ENCODE results near the gene MTAP. TPM values are rescaled to one million over a fixed set of nuclear protein-coding genes. Genes with fewer than 3 reads are reported as not detected.
A peak's percentile ranks its signal among the peaks of the same experiment; 100 is the strongest.

Gene MTAP
- polyA plus RNA-seq, 5 donors: 26.0 to 44.0 (median 37.4) TPM

DNA sequence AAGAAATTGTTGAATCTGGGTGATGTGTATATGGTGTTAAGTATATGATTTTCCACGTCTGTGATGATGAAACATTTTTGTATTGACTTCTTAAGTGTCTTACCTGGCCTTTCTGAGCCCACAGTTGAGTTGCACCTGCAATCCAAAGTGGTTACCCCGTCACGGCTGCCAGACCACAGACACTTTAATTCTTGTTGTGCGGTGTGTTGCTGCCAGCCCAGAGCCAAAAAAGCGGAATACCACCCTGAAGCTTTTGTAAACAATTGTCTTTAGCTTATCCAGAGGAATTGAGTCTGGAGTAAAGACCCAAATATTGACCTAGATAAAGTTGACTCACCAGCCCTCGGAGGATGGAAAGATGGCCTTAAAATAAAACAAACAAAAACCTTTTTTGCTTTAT is 35.1 kb downstream of the MTAP start:
- DNase-seq: no peak

DNA sequence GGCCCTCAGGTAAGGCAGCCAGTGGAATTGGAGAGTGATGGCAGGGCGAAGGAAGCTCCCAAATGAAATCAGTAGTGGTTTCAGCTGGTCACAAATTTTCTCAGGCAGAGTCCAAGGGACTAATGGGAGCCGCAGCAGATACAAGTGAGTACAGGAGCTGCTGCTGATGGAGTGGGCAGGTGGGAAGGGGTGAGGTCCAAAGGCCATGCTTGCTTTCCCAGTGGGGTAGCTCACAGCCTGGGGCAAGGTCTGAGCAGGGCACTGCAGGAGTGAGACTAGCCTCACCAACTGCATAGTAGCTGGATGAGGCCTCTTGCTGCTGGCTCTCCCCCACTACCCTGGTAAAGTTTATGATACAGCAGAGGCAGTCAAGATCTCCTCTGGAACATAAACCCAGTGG is 38.2 kb downstream of the MTAP start:
- no peak for DNase-seq

DNA sequence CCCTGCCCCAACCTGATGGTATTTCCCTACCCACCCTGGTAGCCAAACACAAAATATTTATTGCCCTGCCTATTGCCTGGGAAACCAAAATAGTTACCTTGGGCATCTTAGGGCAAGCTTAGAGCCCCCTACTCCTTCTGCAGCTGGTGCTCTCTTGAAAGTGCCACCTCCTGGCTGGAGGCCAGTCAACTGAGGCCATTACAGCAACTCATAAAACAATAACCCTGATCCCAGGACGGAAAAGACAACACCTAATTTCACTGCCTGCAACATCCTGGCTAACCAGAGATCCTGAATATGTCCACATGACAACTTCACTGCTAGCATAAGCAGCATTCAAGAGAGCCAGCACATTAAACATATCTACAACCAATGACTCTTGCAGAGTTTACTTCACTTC is 38.7 kb downstream of the MTAP start:
- no peak for DNase-seq

DNA sequence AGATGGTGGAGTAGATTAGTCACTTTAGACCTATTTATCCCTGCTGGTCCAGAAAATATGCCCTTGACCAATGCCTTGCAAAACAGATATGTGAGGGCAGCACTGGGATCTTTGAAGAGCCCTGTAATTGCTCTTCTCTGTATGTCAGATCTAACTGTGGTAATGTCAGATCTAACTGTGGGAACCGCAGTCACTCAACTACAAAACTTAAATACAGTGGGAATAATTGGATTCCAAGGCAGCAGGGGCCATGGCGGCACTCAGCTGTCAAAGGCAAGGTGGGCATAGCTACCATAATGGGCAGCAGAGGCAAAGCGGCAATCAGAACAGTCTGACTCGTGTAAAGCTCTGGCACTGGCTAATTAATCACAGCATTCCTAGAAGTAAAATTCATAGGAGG is 46.2 kb downstream of the MTAP start:
- DNase-seq: no peak

DNA sequence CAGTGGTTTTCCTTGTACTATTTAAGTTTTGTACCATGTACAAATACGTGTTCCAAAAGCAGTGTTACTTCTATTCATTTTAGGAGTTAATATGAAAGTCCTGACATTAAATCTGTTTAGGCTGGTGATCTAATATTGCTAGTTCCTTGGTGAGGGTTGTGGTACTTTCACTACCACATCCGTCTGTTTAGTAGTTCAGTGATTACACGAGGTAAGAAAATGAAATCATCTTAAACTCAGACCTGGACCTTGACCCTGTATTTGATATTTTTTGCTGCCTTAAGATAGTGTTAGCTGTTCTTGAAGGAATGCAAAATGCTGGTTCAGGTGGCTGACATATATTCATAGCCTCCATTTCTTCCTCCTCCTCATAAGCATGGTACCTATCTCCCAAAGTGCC is 50.3 kb downstream of the MTAP start:
- DNase-seq: no peak

DNA sequence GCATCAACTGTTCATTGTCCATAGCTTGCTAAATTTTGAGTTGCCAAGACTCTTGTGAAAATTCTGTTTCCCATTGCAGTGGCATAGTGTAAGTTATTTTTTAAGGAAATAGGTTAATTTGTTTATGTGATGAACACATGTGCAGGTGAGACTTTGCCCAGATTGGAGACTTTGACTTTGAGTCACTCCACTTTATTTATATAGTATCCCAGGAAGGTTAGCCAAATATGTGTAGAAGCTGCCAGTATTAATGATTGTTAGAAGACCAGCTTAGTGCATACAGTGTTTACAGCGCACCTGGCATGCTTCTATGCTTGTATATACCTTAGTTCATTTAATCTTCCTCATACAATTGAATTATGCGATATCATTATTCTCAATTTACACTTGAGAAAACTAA is 51.0 kb downstream of the MTAP start:
- no peak for DNase-seq

DNA sequence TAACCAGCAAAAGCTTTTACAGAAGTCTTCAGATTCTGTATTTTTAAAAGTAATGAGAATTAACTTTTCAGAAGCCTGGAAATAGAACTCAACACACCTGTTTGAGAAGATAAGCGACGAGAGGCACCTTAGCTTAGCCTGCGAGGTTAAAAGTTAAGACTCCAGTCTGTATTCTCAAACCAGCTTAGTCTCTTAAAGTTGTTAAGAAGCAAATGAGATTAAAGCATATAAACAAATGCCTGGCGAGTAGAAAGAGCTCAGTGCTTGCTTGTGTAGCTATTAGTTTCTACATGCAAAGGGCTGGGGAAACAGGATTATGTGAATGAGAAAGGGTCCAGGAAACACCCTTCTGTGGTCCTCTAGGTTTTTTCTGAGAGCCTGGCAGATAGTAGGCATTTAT is 51.7 kb downstream of the MTAP start:
- DNase-seq: no peak

DNA sequence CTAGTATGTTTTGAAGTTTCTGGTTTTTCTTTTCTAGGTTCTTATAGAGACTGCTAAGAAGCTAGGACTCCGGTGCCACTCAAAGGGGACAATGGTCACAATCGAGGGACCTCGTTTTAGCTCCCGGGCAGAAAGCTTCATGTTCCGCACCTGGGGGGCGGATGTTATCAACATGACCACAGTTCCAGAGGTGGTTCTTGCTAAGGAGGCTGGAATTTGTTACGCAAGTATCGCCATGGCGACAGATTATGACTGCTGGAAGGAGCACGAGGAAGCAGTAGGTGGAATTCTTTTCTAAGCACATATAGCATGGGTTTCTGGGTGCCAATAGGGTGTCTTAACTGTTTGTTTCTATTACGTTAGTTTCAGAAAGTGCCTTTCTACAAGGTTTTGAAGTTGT is 52.2 kb downstream of the MTAP start:
- DNase-seq: peak; percentile 8 to 11

DNA sequence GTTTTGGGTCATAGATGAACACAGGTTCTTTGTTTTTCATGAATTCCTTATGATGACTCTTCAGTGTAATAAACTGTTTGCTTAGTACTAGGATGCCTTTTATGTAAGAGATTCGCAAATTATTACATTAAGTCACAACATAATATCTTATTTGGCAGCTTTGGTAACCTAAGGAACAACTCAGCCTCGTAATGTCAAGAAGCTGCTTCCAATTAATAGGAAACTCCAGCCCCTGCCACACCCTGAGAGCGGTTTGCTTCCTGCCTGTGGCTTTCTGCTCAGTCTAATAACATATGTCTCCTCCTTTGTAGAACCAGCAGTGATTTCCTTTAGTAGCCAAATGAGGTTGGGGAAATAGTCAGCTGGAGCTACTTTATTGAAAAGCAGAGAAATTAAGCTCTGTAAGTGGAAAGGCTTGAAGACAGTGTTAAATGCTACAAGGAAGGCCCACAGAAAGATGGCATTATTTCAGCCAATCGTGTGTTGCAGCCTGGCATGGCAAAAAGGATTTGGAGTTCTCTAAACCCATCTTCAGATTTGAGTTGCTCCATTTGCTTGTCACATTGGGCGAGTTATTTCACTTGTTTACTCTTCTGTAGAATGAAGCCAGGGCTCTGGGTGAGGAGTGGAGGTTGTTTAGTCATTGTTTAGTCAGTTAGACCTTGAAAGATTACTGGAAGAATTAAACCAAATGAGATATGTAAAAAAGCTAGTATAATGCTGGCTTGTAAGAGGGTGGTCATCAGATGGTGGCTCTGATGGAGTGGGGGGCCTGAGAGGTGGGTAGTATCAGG is 54.1 kb downstream of the MTAP start:
- DNase-seq: no peak

DNA sequence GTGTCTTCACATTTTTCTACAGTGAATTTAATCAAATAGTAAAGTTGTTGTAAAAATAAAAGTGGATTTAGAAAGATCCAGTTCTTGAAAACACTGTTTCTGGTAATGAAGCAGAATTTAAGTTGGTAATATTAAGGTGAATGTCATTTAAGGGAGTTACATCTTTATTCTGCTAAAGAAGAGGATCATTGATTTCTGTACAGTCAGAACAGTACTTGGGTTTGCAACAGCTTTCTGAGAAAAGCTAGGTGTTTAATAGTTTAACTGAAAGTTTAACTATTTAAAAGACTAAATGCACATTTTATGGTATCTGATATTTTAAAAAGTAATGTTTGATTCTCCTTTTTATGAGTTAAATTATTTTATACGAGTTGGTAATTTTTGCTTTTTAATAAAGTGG is 60.4 kb downstream of the MTAP start:
- DNase-seq: no peak

DNA sequence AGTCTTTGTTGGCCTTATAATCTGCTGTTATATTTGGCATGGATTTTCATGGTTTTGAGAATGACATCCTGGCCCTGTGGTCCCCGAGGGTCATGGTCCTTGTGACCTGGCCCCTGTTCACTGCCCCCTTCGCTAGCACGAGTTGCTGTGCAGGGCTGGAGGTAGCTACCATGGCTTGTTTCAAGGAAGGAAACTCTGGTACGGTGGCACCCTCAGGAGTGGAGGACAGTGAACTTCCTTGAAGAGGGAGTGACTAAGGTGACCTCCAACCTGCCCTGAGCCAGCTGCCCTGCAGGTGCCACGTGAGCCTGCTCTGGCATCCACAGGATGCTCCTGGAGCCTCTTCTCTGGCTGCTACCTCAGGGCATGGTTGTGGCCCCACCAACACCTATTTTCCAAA is 62.1 kb downstream of the MTAP start:
- no peak for DNase-seq

DNA sequence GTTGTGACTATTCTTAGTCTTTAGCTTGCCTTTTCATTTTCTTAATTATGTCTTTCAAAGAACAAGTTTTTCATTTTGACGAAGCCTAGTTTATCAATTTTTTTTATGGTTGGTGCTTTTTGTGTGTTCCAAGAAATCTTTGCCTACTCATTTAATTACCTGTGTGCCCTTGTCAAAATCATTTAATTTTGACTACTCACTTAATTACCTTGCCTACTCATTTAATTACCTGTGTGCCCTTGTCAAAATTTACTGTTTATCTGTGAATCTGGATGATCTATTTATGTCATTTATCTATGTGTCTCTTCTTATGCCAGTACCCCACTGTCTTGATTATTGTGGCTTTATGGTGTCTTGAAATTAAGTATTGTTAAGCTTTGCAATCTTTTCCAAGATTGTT is 63.9 kb downstream of the MTAP start:
- no peak for DNase-seq

DNA sequence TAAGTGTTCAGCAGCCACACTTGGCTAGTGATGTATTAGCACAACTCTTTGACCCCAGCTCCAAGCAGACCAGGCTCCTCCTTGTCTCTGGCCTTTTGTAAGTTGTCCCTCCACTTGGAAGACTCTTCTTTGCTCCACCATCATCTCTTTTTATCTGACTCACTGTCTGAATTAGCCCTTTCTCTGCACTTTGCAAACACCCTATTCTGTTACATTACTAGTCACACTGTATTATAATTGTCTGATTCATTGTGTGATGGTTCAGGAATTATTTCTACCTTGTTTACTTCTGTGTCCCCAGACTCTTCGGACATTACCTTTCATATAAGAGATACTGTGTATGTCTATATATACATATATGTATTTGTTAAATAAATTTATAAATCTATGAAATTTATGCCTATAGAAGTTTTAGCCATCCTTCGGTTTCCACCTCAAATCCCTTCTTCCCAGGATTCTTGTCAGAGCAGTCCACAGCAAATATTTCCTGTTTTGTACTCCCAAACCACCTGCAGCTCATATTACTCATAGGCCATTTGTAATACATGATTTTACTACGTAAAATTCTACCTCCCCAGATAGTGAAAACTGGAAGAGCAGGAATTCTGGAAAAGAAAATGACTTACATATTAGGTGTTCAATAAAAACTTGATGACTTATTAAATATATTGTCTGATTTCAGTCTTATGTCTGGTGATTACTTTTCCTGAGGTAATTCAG is 69.0 kb downstream of the MTAP start:
- no peak for DNase-seq

DNA sequence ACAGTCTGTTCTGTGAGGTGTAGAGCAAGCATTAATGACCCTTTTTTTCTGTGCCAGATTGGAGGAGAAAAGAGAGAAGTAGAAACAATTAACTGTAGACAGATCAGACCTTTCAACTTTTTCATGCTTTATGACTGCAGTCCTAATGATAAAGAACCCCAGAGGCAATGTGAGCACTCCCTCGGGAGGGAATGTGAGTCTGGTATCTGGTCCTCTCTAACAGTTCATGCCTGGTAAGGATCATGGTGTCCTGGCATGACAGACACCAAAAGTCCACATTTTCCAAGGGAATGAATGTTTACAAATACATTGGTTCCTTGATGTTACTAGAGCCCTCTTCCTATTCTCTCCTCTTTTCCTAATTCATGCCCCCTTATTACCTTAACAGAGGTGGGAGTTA is 70.3 kb downstream of the MTAP start:
- no peak for DNase-seq

DNA sequence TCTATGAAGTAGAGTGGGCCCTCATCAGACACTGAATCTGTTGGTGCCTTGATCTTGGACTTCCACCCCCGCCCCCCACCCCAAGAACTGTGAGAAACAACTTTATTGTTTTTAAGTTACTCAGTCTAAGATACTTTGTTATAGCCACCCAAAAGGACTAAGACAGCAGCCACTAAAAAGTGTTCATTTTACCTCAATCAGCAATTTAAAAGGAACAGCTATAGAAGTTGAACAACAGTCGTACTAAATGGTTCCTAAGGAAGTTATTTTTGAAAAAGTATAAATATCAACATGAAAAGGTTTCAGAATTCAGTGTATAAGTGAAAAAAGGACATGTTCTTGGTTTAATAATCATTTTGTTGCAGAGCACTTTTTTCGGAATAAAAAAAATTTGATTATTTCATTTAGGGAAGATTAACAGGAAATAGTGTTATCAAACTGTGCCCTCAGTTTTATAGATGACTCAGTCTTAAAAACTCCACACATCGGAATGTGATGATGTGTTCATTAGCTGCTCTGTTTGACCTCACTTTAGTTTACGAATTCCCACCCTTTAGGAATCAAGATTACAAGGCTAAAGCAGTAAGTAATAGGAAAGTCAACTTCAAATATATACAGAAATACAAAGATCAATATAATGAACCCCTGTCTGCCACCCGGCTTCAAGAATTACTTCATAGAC is 71.2 kb downstream of the MTAP start:
- no peak for DNase-seq

DNA sequence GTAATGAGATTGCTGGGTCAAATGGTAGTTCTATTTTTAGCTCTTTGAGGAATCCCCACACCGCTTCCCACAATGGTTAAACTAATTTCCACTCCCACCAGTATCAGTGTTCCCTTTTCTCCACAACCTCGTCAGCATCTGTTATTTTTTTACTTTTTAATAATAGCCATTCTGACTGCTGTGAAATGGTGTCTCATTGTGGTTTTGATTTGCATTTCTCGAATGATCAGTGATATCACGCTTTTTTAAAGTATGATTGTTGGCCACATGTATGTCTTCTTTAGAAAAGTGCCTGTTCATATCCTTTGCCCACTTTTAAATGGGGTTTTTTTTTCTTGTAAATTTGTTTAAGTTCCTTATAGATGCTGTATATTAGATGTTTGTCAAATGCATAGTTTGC is 73.5 kb downstream of the MTAP start:
- DNase-seq: no peak

DNA sequence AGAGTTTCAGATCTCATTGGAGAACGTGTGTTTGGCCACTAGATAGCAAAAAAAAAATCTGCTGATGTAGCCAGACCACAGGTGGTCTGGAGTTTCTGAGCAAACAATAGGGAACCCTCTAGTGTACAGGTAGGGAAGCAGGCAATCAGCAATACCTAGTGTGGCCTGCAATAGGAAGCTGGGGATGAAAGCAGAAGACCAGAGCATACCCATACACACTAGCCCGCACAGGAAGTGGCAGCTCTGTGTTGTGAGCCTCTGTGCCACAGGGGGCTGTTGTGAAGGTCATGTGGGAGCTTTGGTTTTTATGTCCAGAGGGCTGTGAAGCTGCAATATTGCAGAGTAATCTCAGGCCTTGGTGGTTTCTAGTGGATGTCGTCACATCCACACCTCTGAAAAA is 81.2 kb downstream of the MTAP start:
- no peak for DNase-seq

DNA sequence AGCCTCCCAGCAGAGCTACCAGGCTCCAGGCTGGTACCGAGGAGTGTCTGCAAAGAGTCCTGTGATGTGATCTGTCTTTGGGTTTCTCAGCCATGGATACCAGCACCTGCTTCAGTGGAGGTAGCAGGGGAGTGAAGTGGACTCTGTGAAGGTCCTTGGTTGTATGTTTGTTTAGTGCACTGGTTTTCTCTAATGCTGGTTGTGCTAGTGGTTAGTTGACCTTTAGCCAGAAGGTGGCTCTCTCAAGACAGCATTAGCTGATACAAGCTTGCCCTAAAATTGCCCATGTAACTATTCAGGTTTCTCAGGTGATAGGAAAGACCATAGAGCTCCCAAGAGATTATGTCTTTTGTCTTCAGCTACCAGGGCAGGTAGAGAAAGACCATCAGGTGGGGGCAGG is 87.2 kb downstream of the MTAP start:
- no peak for DNase-seq

DNA sequence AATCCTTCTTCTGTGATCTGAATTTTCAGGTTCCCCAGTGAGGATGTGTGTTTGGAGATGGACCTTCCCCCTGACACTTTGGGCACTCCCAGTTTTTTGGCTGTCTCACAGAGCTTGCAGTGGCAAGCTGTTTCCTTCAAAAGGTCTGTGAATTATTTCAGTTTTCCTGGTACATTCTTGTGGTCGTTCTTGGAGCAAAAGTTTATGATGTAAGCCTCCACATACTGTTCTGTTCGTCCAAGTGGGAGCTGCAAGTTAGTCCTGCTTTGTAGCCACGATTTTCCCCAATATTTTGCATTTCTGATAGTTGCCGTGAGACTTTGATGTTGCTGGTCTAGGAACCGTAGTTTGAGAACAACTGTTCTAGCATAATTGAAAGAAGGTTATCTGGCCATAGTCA is 88.3 kb downstream of the MTAP start:
- DNase-seq: no peak

DNA sequence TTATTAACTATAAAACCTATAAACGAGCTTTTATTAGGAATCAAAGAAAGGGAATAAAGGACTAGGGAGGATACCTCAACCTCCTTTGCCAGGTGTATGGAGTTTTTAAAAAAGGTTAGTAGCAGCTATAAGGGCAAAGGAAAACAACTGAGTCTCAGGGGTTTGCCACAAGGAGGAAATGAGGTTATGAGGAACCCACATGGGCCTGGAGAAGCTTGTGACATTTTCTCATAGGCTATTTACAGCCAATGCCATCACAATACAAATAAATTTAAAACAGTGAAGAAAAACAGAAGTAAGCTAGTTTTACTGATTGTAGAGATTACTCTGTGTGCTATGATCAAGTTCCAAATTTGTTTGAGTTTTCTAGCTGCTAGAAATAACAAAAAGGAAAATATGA is 99.1 kb downstream of the MTAP start:
- no peak for DNase-seq

DNA sequence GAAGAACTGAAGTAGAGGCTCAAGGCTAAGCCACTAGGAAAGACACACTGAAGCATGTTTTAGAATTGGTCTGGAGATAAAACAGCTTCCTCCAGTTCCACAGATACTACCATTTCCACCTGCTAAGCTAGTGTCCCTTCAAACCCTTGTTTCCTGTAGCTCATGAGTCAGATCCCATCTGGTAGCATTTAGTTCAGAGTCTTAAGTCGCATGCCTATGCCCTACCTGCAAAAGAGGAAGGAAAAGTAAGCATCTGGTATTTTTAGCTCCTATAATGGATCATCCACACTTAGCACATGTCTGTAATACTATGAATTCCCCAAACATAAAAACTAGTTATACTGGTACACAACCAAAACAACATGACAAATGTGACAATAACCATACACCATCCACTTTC is 99.7 kb downstream of the MTAP start:
- no peak for DNase-seq

DNA sequence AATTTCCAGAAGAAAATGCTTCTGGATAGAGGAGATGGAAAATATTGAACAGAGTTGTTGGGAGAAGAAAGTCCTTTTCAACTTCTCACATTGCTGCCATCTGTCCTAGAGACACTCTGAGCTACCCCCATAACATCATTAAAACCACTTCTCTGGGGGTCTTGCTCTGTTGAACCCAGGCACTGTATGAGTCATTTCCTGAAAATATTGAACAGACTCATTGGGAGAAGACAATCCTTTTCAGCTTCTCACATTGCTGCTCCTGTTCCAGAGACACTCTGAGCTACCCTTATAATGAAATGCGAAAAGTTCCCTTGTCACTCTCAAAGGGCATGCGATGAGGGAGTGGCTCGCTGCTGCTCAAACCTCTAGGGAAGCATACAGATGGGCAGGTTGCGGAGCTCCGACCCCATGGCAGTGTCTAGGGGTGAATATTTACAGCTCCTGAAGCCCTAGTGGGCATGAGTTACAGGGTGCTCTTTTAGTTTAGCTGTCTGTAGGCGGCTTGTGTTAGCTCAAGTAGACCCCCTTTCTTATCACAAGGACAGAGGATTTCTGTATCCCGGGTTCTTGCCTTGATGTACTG is 101.0 kb downstream of the MTAP start:
- DNase-seq: no peak

DNA sequence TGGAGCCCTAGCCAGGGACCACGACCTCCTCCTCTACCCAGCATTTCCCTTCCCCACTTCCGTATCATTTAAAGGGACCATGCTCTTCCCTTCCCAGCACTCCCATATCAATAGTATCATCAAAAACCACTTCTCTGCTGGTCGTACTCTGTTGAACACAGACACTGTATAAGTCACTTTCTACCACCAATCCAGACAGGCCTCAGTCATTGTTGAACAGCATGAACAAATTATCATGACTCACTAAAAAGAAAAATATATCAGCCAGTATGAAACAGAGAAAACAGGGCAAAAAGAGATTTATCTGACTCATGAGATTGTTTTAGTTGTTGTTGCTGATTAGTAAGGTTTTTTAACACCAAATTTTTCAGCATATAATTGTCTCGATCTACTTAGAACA is 101.9 kb downstream of the MTAP start:
- DNase-seq: no peak
